Mononuclear cell (primary cell): ENCODE measurements around the gene MAPK14. TPM values are rescaled to one million over a fixed set of nuclear protein-coding genes. Genes with fewer than 3 reads are reported as not detected.
"Not testable (repeated sequence)": the region's sequence is repeated elsewhere in the genome, so short reads cannot be mapped to it uniquely, and the experiment has no call there.

Experiments
- H3K27me3 ChIP-seq: 2 replicates; pipeline ENCODE4 v1.6.0; 2011; ENCODE audit warnings: low read length, control low read depth; ENCODE audit not compliant: insufficient read depth
- H3K4me1 ChIP-seq: 2 replicates; pipeline ENCODE4 v1.5.1; 2011; ENCODE audit warnings: mild to moderate bottlenecking, low read length, control low read depth; ENCODE audit not compliant: insufficient read depth
- H3K4me3 ChIP-seq: 2 replicates; pipeline ENCODE4 v1.5.1; 2011; ENCODE audit warnings: mild to moderate bottlenecking, low read length, moderate library complexity
- H3K9me3 ChIP-seq: 2 replicates; pipeline ENCODE4 v1.5.1; 2011; ENCODE audit warnings: low read depth, mild to moderate bottlenecking, control low read depth, low read length
- total RNA-seq: library from RNA; depleted of rRNA; stranded (reverse); fragments of >200 nt; gene quantifications from one replicate; pipeline ENCODE4 v1.2.3, GENCODE V29; 2012

Gene MAPK14
- 86.9 TPM for total RNA-seq

- H3K4me3 ChIP-seq = peak within 1 kb of the TSS; percentile 99
- H3K27me3 ChIP-seq = peaks cover 5% of the 10 kb centered on the region
- peaks cover 52% of the 10 kb centered on the region for H3K4me1 ChIP-seq
- no peaks in the 10 kb centered on the region for H3K9me3 ChIP-seq
Observed at GRCh38 chr6:36027501-36028087, at the start of gene MAPK14. Gene MAPK14 (plus strand): TSS chr6:36027808. CDS start chr6:36028158, 350 bp downstream.

- not testable (repeated sequence) for H3K27me3 ChIP-seq, H3K4me1 ChIP-seq, H3K4me3 ChIP-seq, H3K9me3 ChIP-seq
Observed at GRCh38 chr6:35980126-35980525, 47.5 kb upstream of the MAPK14 start.

DNA sequence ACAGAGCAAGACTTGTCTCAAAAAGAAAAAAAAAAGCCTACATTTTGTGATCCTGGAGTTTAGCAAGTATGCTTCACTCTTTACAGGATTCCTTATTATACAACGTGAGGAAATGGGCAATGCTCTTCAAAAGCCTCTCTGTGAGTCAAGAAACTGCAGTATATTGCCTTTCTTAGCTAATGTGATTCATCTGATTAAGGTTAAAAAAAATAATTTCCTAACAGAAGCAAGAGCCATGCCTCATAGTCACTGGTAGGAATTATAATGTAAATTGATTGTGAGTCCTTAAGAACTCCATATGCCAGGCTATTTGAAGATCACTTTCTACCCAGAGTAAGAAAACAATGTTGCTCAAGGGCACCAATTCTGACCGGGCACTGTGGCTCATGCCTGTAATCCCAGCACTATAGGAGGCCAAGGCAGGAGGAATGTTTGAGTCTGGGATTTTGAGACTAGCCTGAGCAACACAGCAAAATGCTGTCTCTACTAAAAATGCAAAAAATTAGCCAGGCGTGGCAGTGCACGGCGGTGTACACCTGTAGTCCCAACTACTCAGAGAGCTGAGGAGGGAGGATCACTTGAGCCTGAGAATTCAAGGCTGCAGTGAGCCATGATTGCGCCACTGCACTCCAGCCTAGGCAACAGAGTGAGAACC is 46.5 kb upstream of the MAPK14 start:
- no peaks in the 10 kb centered on the region for H3K4me1 ChIP-seq
- H3K9me3 ChIP-seq = no peaks in the 10 kb centered on the region
- no peaks in the 10 kb centered on the region for H3K27me3 ChIP-seq
- no peak overlapping the region for H3K4me3 ChIP-seq

GRCh38 chr6:35984701-35985100 is 42.9 kb upstream of the MAPK14 start:
- Histone ChIP-seq H3K4me3 (no peak overlapping the region), H3K4me1 (no peaks in the 10 kb centered on the region)

GRCh38 chr6:35988047-35988446 is 39.6 kb upstream of the MAPK14 start:
- H3K4me1 ChIP-seq, H3K4me3 ChIP-seq, H3K27me3 ChIP-seq, H3K9me3 ChIP-seq: not testable (repeated sequence)

More at GRCh38 chr6:35984701-35985100, 42.9 kb upstream of the MAPK14 start:
- Histone ChIP-seq H3K9me3 (no peaks in the 10 kb centered on the region), H3K27me3 (no peaks in the 10 kb centered on the region)

DNA sequence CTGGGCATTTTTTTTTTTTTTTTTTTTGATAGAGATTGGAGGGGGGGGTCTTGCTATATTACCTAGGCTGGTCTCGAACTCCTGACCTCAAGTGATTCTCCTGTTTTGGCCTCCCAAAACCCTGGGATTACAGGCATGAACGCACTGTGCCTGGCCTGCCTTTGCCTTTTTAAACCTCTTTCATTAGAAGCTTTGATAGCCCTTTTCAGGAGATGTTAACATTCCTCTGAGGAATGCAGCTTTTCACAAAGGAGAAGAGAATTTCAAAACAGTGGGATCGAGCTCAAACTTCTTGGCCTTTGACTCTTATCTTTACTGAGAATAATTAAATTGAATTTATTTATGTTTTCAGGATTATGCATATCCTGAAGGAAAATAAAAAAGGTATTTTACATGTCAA is 34.5 kb upstream of the MAPK14 start:
- H3K4me1 ChIP-seq = no peaks in the 10 kb centered on the region
- H3K27me3 ChIP-seq = no peaks in the 10 kb centered on the region
- no peaks in the 10 kb centered on the region for H3K9me3 ChIP-seq
- no peak overlapping the region for H3K4me3 ChIP-seq

GRCh38 chr6:36000451-36000850 is 27.2 kb upstream of the MAPK14 start:
- no peak overlapping the region for H3K4me3 ChIP-seq
- no peaks in the 10 kb centered on the region for H3K4me1 ChIP-seq
- H3K9me3 ChIP-seq = no peaks in the 10 kb centered on the region
- H3K27me3 ChIP-seq = no peaks in the 10 kb centered on the region

GRCh38 chr6:36015666-36016065 is 11.9 kb upstream of the MAPK14 start:
- Histone ChIP-seq H3K4me3 (no peak overlapping the region), H3K9me3 (no peaks in the 10 kb centered on the region), H3K27me3 (no peaks in the 10 kb centered on the region), H3K4me1 (peaks cover 48% of the 10 kb centered on the region)

GRCh38 chr6:36018339-36018738 is 9.3 kb upstream of the MAPK14 start:
- no peaks in the 10 kb centered on the region for H3K27me3 ChIP-seq
- no peaks in the 10 kb centered on the region for H3K9me3 ChIP-seq
- peaks cover 48% of the 10 kb centered on the region for H3K4me1 ChIP-seq
- no peak overlapping the region for H3K4me3 ChIP-seq

- Histone ChIP-seq H3K4me3 (no peak overlapping the region), H3K27me3 (no peaks in the 10 kb centered on the region), H3K4me1 (peaks cover 54% of the 10 kb centered on the region), H3K9me3 (no peaks in the 10 kb centered on the region)
Observed at GRCh38 chr6:36019167-36019566, 8.4 kb upstream of the MAPK14 start.

- Histone ChIP-seq H3K4me1 (peaks cover 55% of the 10 kb centered on the region), H3K27me3 (peaks cover 5% of the 10 kb centered on the region), H3K9me3 (no peaks in the 10 kb centered on the region), H3K4me3 (no peak overlapping the region)
Observed at GRCh38 chr6:36020154-36020553, 7.5 kb upstream of the MAPK14 start.

DNA sequence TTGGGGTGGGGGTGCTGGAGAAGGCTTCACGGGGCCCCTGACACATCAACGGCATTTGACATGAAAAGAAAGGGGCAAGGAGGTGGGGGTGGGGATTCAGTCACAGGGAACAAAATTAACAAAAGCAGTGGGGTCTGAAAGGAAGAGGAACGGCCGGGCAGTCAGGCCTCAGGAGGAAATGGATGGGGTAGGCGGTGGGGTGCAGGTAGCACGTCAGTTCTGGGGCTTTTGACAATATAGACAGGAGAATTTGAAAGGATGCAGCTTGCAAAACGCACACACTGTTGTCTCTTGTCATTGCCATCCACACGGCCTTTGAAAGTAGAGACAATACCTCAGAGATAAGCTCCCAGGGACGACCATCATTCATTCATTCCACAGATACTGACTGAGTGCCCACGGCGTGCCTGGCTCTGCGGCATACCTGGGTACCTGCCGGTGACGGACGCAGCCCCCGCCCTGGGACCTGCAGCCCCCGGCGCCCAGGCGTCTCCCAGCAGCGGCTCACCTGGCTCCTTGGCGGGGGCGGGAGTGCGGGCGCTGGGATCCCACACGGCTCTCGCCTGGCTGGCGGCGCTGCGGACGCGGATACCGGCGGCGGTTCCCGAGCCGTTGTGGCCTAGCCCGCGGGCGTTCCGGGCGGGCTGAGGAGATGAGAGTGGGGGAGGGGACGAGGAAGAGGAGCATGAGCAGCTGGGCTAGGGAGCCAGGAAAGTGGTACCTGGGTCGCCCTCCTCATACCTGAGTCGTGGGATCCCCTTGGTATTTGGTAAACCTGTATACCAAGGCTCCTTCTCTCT is 3.4 kb upstream of the MAPK14 start, which contains the start of gene SLC26A8:
TSS of gene SLC26A8 (minus strand) at position 646 of the 800 bp plus-strand sequence. CDS start 4,934 bp downstream, outside the sequence.
- H3K4me3 ChIP-seq = peak within 1 kb of the TSS; percentile 24
- H3K9me3 ChIP-seq = no peaks in the 10 kb centered on the region
- peaks cover 5% of the 10 kb centered on the region for H3K27me3 ChIP-seq
- H3K4me1 ChIP-seq = peaks cover 34% of the 10 kb centered on the region

GRCh38 chr6:36025260-36025931 is 2.2 kb upstream of the MAPK14 start:
- peaks cover 31% of the 10 kb centered on the region for H3K4me1 ChIP-seq
- H3K4me3 ChIP-seq = no peak overlapping the region
- H3K27me3 ChIP-seq = peaks cover 5% of the 10 kb centered on the region
- H3K9me3 ChIP-seq = no peaks in the 10 kb centered on the region

DNA sequence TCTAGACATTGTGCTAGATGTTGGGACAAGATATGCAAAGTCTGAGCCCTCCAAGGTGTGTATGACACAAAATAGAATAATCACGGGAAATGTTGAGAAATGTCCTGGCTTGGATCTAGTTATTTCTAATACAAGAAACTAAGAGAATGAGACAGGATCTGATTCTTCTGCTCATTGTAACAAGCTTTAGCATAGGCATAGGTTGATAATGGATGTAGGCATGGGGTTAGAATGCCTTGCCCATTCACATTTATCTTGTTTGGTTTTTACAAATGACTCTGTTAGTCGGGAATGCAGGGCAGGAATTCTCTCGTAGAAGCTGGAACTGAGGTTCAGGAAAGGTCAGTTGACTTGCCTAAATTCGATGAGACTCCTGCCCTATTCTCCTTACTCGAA is 1.7 kb upstream of the MAPK14 start:
- H3K27me3 ChIP-seq = peaks cover 5% of the 10 kb centered on the region
- peaks cover 37% of the 10 kb centered on the region for H3K4me1 ChIP-seq
- H3K4me3 ChIP-seq = no peak overlapping the region
- H3K9me3 ChIP-seq = no peaks in the 10 kb centered on the region
